Embryonic facial prominence (tissue), 1 donor: ENCODE data around the gene CD4.
"Not testable (repeated sequence)": the region's sequence is repeated elsewhere in the genome, so short reads cannot be mapped to it uniquely, and the experiment has no call there.

Experiments used
- DNase-seq: peaks from one replicate; pipeline ENCODE4 v3.0.0-alpha.2; 2016; ENCODE audit errors: extremely low spot score

Gene CD4

DNA sequence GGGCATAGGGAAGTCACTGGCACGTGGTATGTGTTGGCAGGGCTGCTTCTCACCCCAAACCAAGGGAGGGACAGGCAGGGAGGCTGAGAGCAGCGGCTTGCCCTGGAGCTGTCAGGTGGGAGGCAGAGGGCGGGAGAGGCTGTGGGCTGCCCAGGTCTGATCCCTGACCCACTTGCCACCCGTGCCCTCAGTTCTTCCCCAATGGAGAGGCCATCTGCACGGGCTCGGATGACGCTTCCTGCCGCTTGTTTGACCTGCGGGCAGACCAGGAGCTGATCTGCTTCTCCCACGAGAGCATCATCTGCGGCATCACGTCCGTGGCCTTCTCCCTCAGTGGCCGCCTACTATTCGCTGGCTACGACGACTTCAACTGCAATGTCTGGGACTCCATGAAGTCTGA, 56.1 kb downstream of the CD4 start:
- DNase-seq = no peak

DNA sequence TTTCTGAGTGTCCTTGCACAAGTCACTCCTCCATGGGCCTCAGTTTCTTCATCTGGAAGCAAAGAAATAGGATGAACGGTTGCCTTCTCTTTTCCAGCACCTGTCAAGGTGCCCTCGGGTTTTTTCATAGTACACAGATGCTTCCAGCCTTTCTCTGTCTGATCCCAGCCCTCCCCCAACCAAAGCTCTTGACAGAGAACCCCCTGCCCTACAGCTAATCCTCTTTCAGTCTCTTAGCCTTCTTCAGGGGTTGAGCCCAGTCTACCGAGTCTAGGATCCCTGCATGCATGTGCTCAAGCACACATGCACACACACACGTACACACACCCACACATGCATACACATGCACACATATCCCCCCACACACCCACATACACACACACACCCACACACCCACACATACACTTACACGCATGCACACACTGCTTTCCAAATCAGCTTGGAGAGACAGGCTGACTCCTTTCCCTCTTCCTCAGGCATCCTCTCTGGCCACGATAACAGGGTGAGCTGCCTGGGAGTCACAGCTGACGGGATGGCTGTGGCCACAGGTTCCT, 57.1 kb downstream of the CD4 start:
- DNase-seq = no peak

DNA sequence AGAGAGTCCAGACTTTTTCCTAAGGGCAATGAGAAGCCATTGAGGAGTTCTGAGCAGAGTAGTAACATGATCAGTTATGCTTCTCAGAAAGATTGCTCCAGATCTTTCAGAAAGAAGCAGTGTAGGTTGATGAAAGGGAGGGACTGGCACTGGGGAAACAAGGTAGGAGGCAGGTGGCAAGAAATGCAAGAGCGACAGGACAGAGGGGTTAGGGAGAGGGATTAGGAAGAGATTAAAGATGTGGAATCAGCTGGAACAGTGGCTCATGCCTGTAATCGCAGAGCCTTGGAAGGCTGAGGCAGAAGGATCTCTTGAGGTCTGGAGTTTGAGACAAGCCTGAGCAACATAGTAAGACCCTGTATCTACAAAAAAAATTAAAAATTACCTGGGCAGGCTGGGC, 58.3 kb downstream of the CD4 start:
- DNase-seq = no peak

DNA sequence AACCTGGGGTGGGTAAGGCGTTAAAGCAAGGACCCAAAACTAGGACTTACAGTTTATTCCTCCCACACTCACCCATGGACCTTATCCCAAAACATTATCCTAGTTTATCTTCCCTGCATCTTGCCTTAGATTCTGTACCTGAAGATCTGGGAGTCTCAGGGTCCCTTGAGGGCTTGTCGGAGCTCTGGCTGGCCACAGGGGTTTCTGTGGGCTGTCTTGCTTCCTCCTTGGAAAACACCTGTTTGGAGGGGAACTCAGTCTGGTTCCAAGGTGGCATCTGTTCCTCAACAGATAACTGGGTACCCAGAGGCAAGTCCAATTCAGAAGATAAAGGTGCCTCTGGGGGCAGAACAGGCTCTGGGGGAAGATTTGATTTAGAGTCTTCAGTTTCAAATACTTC, 60.1 kb downstream of the CD4 start:
- DNase-seq = no peak

DNA sequence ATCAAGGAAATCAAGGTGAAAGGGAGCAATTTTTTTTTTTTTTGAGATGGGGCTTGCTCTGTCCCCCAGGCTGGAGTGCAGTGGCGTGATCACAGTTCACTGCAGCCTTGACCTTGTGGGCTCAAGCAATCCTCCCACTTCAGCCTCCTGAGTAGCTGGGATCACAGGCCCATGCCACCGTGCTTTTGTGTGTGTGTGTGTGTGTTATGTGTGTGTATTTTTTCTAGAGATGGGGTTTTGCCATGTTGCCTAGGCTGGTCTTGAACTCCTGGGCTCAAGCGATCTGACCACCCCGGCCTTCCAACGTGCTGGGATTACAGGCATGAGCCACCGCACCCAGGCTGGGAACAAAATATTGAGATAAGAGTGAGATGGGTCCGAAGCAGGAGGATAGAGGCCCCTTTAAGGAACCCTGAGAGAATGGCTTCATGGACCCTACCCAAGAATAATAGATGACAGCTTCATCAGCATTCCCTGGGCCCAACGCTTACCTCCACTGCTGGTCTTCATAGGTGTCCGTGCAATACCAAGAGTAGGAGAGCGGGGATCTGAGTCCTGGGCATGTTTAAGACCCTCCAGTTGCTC, 60.7 kb downstream of the CD4 start:
- no peak for DNase-seq

- DNase-seq = no peak
Observed at GRCh38 chr12:6850796-6851152, 61.4 kb downstream of the CD4 start.

- peak; percentile 95 for DNase-seq
Observed at GRCh38 chr12:6851153-6851920, 62.0 kb downstream of the CD4 start, which contains the start of gene CDCA3. Gene CDCA3, minus strand, starts transcription at chr12:6851286. Its CDS starts 334 bp downstream, at chr12:6850952.

DNA sequence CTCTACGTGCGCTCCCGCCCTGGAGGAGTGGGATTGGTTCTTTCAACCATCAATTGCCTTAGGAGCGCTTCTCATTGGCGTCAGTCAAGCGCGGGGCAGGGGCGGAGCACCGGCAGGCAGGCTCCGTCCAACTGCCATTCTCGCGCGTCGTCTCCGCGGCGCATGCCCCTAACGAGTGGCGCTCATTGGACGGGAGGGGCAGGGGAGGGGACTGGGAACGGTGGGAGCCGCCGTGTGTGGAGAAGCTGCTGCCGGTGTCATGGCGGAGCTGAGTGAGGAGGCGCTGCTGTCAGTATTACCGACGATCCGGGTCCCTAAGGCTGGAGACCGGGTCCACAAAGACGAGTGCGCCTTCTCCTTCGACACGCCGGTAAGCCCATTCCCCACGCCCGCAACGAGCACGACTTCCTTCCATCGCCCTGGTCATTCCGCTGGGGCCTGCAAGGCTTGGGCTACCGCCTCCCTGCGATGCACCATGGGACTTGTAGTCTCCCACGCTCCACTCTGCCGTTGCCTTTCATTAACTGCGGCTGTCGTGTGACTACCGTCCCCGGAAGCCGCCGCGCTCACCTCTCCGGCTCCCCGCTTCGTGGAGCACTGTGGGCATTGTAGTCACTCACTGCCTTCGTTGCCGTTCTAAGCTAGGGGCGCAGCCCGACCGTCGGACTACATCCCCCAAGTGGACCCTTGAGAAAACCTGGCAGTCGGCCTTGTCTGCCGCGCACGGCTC, 62.8 kb downstream of the CD4 start, which contains the start of gene USP5:
USP5 (plus strand) TSS at position 230 of the 730 bp plus-strand sequence; CDS start at position 260, 30 bp downstream.
- DNase-seq = peak; percentile 98

- DNase-seq = no peak
Observed at GRCh38 chr12:6852651-6853354, 63.5 kb downstream of the CD4 start.

- DNase-seq = no peak
Observed at GRCh38 chr12:6853626-6854025, 64.3 kb downstream of the CD4 start.

- no peak for DNase-seq
Observed at GRCh38 chr12:6854036-6854435, 64.7 kb downstream of the CD4 start.

DNA sequence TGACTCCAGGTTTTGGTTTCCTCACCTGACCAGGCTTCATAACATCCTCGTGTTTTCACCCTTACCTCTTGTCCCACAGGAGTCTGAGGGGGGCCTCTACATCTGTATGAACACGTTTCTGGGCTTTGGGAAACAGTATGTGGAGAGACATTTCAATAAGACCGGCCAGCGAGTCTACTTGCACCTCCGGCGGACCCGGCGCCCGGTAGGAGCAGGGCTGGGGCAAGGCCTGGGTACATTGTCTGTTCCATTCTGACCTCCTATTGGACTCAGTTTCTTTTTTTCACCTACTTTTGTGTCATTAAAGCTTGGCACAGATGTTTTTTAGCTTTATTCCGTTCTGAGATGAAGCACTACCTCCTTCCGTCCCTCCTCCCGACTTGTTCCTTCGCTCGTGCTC, 66.0 kb downstream of the CD4 start:
- DNase-seq = no peak

GRCh38 chr12:6858799-6859198, 69.5 kb downstream of the CD4 start:
- DNase-seq = no peak

DNA sequence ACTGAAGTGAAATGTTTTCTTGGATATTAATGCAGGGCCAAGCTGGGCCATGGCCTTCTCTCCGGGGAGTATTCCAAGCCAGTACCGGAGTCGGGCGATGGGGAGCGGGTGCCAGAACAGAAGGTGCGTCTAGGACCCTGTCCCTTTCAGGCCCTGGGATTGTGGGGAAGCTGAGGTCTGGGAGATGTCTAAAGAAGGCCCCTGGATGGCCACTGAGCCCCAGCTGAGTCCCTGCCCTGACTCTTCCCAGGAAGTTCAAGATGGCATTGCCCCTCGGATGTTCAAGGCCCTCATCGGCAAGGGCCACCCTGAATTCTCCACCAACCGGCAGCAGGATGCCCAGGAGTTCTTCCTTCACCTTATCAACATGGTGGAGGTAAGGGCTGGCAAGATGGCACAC, 70.8 kb downstream of the CD4 start:
- no peak for DNase-seq

- DNase-seq = no peak
Observed at GRCh38 chr12:6860942-6861341, 71.6 kb downstream of the CD4 start.

DNA sequence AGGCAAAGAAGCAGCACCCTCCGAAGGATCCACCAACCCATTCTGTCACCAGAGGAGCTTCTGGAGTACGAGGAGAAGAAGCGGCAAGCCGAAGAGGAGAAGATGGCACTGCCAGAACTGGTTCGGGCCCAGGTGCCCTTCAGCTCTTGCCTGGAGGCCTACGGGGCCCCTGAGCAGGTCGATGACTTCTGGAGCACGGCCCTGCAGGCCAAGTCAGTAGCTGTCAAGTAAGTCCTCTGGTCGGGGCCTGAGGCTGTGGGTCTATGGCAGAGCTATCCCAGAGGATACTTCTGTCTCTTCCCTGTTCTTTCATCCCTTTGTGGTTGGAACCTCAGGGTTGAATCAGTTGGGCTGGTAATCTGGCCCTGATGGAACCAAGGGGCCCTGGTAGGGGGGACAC, 72.1 kb downstream of the CD4 start:
- DNase-seq = no peak

DNA sequence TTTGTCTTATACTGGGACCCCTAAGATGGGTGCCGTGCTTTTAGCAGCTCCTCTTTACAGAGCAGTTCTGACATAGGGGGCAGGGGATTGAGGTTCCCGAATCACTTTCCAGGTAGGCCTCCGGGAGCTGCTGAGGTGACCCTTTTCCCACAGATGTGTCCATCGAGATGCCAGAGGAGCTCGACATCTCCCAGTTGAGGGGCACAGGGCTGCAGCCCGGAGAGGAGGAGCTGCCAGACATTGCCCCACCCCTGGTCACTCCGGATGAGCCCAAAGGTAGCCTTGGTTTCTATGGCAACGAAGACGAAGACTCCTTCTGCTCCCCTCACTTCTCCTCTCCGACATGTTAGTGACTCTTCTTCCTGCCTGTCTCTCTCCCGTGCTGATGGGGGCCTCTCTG, 73.7 kb downstream of the CD4 start:
- DNase-seq = no peak

DNA sequence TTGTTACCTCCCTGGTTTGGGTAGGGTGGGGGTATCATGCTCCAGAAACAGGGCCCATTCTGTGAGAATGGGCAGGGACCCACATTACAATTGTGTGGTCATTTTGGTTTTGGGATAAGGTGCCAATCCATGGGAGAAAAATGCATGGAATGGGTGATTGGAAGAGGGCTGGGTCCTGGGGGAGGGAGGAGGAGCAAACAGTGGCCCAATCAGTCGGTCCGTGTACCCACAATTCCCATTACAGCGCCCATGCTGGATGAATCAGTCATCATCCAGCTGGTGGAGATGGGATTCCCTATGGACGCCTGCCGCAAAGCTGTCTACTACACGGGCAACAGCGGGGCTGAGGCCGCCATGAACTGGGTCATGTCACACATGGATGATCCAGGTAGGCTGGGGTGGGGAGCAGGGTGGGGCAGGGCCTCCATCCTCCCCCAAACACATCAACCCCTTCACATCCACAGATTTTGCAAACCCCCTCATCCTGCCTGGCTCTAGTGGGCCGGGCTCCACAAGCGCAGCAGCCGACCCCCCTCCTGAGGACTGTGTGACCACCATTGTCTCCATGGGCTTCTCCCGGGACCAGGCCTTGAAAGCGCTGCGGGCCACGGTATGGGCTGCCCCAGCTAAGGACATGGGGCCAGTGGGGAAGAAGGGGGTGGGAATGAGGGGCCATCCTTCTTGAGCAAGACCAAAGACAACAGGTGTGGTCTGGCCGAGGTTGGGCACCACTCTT, 74.4 kb downstream of the CD4 start:
- no peak for DNase-seq

- not testable (repeated sequence) for DNase-seq
Observed at GRCh38 chr12:6865307-6865706, 76.0 kb downstream of the CD4 start.

GRCh38 chr12:6866163-6866919, 77.0 kb downstream of the CD4 start:
- DNase-seq = no peak
